Diencephalon (tissue), 1 donor: ENCODE measurements around the gene PRDM5. TPM values are rescaled to one million over a fixed set of nuclear protein-coding genes. Genes with fewer than 3 reads are reported as not detected.

Experiments
- small RNA-seq: library from RNA; depleted of rRNA; stranded (forward); fragments of <200 nt; gene quantifications from one replicate; pipeline ENCODE3, GENCODE V24; 2014
- total RNA-seq: library from RNA; depleted of rRNA; stranded (reverse); fragments of >200 nt; gene quantifications from one replicate; pipeline ENCODE4 v1.2.3, GENCODE V29; 2014

Gene PRDM5
- 30.4 TPM for total RNA-seq

DNA sequence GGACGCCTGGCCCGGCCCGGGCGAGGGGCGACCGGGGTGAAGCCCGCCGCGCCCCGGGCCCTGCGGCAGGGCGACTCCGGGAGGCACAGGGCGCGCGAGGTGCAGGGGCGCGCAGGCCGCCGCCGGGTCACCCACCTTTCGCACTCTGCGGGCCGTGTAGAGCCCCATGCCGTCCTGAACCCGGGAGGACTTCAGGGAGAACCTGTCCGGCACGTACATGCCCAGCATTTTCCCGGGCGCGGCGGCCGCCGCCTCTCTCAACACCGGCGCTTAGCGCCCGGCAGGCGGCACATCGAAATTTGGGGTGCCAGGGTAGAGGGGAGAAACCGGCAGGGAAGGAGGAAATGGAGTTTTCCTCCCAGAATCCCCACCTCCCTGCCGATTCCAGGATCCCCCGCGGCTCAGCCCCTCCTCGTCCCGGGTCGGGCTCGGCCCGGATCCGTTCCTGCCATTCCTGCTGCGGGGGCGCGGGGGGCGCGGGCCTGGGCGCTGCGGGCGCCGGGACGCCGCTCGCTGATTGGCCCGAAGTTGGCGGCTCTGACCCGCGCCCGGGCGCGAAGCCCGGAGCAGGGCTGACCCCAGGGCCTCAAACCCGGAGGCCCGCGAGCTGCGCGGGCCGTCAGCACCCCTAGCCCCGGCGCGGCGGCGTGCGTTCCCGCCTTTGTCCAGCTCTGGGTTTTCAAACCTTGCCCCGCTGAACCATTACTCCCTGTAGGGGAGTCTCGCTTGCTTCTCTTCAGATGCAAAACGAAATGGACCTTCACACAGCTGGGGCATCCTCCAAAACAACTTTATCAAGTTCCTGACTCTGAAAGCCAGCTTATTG is at the start of gene PRDM5:
PRDM5 (minus strand) TSS at position 346 of the 826 bp plus-strand sequence; CDS start at position 228, 118 bp downstream.

Small RNA genes within 50 kb of the gene (small RNA-seq; reads per million reads assigned to genes)
- gene RNU6-550P: not detected

Other genes starting within 250 kb of the PRDM5 start
- 11.8 TPM for gene NDNF, start 149.8 kb upstream of the PRDM5 start, total RNA-seq
- gene TNIP3, start 241.6 kb upstream of the PRDM5 start, total RNA-seq: 0.69 TPM